HG03039 (cell line): ENCODE results near the gene AK6.
A peak's percentile ranks its signal among the peaks of the same experiment; 100 is the strongest.
"Not testable (repeated sequence)": the region's sequence is repeated elsewhere in the genome, so short reads cannot be mapped to it uniquely, and the experiment has no call there.

Experiments
- ATAC-seq: cut with Tn5 transposase; IDR thresholded peaks from one replicate; pipeline ENCODE4 v1.9.1; 2021; ENCODE audit warnings: mild to moderate bottlenecking, moderate library complexity; ENCODE audit not compliant: unreplicated experiment

Gene AK6

DNA sequence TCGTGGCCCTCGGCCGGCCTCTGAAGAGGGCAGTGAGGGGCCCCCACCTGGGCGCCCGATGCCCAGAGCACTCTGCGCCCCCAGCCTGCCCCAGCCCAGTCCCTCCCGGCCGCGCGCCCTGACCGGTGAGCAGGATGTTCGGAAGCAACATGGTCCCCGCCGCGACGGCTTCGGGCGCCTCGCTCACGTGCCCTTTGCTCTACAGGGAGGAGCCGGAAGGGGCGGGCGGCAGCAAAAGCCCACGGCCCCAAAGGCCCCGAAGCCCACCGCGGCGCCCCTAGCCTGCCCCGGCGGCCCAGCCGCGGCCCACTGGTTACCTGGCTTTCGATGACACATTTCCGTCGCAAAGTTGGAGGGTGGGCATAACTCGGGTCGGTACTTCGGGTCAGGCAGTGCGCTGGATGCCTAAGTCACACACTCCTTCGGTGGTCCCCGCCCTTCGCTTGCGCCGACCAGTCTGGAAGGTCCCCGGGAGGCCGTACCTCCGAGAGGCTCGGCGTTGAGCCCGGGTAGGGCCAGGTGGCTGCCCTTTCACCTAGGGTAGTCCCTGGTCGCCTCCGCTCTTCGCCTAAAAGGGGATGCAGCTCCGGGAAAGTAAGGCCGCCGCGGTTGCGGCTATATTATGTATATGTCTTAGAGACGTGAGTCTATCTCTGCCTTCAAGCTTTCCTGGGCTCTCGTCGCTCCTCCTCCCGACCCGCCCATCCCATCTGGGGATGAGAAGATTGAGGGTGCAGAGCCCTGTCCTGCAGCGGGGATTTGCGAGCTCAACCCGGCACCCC lies at the start of gene AK6, which contains the start of the genes RAD17 and TAF9:
Gene AK6 (minus strand): TSS at position 181 of the 782 bp plus-strand sequence. CDS start 30 bp downstream, at position 151.
Gene RAD17 (plus strand): TSS at position 479 of the 782 bp plus-strand sequence. CDS start 2,391 bp downstream, outside the sequence.
Gene TAF9 (minus strand): TSS at position 181 of the 782 bp plus-strand sequence. CDS start 3,783 bp downstream, outside the sequence.
- ATAC-seq: peak; percentile 87

GRCh38 chr5:69418554-69418953 lies 49.2 kb upstream of the AK6 start:
- no peak for ATAC-seq

DNA sequence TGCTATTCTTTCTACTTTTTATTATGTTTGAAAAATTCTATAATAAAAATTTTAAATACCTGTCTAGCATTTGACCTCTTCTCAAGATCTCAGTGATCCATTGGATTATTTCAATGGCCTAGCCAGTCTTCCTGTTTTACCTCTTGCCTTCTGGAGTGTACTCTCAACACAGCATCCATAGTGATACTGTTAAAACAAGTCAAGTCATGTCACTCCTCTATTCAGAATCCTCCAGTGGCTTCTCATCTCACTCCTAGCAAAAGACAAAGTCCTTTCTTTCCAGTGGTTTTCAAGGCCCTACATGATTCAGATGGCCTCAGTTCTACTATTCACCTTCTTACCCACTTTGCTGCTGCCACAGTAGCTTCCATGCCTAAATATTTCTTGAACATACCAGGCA lies 47.4 kb upstream of the AK6 start:
- no peak for ATAC-seq

DNA sequence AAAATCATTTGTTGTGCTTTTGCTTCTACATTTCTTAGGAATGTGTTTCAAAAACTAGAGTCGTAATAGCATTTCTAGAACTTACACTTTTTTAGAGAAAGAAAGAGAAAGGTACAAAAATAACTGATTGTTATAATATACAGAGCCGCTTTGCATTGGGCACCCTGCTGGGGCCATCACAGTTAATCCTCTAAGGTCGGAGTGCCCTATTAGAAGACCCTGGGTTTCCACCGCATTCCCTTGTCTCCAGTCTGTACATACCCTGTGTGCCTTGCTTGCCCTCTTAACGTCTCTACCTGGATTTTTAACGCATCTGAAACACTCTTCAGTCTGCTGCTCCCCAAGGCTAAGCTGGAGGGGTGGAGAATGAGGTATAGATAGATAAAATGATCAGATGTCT lies 46.9 kb upstream of the AK6 start:
- ATAC-seq: no peak

GRCh38 chr5:69415584-69415958 lies 46.3 kb upstream of the AK6 start:
- no peak for ATAC-seq

DNA sequence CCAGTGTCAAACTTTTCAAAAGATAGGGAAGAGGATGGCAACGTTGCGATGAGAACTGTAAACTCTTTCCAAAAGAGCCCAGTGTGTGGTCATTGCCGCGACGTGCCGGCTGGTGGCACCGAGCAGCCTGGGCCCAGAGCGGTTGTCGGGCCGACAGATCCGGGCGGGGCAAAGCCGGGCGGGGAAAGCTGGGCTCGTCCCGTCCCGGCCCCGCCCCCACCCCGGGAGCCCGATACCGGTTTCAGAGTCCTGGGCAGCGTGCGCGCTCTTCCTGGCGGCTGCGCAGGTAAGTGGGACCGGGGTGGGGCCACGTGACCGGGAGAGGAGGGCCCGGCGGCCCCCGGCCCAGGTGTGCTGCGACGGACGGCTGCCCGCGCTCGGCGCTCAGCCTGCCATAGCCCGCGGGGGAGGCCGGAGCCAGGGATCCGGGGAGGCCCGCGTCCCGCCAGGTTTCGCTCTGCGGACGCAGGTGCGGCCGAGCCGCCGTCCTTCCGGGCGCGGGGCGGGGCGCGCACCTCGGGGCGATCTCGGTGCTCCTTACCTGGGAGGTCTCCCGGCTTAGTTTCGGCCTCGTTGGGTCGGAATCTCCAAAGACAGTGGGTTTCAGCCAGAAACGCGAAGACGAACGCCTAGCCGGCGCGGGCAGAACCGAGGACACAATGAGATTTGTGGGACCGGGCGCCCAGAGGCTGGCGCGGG lies 45.7 kb upstream of the AK6 start, which contains the start of gene MARVELD2:
Gene MARVELD2 (plus strand): TSS at position 232 of the 699 bp plus-strand sequence. CDS start 4,270 bp downstream, outside the sequence.
- peak; percentile 70 for ATAC-seq

DNA sequence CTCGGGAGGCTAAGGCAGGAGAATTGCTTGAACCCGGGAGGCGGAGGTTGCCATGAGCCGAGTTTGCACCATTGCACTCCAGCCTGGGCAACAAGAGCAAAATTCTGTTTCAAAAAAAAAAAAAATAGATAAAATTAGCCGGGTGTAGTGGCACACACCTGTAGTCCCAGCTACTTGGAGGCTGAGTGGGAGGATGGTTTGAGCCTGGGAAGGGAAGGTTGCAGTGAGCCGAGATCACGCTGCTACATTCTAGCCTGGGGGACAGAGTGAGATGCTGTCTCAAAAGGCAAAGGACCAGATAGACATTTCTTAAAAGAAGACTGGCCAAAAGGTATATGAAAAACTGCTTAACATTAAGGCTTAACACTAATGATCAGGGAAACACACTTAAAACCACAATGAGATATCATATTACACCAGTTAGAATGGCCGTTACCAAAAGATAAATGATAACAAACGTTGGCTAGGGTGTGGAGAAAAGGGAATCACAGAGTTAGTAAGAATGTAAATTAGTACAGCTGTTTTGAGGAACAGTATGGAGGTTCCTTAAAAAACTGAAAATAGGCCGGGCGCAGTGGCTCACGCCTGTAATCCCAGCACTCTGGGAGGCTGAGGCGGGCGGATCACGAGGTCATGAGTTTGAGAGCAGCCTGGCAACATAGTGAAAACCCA lies 35.5 kb upstream of the AK6 start:
- no peak for ATAC-seq

DNA sequence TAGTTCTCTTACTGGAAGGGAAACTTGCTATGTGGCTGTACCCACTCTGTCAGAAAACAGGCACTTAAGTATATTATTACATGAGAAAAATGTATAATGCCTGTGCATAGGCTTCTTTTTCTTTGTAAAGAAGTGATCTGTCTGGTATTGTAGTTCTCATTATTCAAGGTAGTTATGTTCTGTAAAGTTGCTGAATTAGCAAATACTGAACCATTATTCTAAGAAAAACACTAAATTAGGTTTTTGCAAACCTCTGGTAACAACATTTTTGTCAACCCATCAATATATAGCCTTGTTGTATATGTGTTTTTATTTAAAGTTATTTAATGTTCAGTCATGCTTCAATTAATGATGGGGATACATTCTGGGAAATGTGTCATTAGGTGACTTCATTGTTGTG lies 9.1 kb upstream of the AK6 start:
- ATAC-seq: no peak

DNA sequence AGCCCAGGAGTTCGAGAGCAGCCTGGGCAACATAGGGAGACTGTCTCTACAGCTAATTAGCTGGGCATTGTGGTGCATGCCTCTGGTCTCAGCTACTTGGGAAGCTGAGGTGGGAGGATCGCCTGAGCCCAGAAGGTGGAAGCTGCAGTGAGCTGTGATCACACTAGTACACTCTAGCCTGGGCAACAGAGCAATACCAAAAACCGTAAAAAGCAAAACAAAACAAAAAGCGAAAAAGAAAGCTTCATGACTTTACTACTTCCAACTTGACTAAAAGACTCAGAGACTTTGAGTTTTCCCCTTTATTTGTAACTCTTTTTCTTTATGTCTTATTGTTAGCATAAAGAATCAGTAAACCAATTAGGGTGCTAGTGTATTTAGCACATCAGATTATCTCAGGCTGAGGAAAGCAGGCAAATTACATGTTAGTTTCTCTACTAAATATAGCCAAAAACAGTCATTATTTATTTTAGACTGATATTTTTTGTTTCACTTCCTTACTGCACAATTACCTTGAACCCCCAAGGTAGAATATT lies 5.7 kb upstream of the AK6 start:
- peak; percentile 47 for ATAC-seq

DNA sequence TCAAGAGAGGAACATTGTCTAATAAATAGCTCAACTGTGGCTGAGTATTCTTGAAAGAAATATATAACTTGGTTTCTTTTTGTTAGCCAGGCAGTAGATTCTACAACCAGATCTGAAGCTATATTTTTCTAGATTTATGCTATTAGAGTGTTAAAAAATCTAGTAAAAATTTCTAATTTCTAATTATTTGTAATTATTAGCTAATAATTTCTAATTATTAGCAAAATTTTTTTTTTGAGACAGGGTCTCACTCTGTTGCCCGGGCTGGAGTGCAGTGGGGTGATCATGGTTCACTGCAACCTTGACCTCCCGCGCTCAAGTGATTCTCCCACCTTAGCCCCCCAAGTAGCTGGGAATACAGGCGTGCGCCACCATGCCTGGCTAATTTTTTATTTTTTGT lies 3.1 kb upstream of the AK6 start:
- ATAC-seq: no peak

DNA sequence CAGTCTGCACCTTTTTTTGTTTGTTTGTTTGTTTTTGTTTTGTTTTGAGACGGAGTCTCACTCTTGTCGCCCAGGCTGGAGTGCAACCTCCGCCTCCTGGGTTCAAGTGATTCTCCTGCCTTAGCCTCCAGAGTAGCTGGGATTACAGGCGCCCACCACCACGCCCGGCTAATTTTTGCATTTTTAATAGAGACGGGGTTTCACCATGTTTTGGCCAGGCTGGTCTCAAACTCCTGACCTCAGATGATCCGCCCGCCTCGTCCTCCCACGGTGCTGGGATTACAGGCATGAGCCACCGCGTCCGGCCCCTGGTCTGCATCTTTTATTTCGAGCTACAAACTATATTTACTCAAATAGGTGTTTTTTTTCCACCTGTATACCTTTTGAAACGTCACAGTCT lies 1.0 kb upstream of the AK6 start:
- not testable (repeated sequence) for ATAC-seq

DNA sequence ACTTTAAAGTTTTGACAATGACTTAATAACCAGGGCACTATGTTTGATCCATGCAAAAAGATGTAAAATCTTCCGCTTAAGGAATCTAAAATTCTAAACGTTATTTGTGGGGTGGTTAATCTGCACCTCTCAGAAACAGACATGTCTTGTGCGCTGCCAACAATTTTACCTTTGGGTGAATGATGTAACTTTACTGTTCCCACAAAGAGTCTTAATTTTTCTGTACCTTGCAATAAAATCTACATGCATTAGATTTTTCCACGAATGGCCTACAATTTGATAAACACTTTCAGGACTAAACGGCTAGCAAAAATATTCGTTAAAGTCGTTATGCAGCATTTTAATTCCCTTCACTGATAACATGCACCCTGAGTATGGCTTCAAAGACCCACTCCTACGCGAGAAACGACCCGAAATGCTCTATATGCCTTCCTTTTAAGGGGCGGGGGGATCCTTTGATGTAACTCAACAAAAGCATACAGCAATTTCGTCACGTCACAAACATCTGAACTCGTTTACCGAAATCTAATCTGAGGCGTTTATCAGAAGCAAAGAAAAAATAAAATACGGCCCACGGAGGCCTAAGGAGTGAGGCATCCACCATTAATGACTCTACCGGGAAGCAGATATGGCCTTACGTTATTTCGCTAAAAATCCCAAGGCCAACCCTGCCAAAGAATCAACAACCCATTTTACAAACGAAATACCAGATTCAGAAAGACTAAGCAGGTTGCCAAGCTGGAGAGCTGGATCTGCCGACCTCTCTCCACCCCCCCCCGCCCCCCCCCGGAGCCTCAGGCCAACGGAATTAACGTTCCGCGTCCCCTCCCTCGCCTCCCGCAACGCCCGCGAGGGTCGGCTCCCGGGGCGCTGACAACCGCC lies 621 bp downstream of the AK6 start:
- ATAC-seq: no peak

DNA sequence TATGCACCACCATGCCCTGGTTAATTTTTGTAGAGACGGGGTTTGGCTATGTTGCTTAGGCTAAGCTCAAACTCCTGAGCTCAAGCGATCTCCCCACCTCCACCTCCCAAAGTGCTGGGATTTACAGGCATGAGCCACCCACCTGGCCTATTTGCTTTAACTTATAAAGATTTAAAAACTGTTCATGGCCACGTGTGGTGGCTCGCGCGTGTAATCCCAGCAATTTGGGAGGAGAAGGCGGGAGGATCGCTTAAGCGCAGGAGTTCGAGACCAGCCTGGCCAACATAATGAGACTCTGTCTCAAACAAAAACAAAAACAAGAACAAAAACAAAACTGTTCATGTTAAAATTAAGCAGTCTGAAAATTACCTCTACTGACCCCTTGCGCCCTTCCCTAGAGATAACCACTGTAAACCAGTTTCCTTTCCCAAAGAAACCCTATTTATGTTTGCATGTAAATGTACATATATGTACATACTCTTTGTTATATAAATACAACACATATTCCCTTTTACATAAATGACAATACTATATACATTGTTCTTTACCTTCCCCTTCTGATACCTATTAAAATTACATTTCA lies 1.5 kb downstream of the AK6 start:
- no peak for ATAC-seq

GRCh38 chr5:69364850-69365249 lies 4.5 kb downstream of the AK6 start:
- ATAC-seq: no peak

DNA sequence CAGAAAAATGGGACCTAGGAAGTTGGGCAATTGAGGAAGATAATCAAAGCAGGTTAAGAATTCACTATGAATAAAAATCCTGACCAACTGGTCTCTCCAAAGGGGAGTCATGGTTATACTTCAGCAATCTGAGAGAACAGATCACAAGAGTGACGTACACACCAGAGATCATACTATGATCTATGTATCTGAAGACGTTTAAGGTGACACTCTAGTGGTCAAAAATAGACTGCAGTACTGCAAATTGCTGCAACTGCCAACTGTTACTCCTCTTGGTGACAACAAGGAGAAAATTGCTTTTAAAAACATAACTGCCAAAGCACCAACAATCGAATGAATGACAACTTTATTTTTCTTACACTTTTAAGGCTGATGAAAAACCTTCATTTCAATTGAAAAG lies 4.9 kb downstream of the AK6 start:
- ATAC-seq: no peak

GRCh38 chr5:69360442-69360841 lies 8.9 kb downstream of the AK6 start:
- no peak for ATAC-seq

DNA sequence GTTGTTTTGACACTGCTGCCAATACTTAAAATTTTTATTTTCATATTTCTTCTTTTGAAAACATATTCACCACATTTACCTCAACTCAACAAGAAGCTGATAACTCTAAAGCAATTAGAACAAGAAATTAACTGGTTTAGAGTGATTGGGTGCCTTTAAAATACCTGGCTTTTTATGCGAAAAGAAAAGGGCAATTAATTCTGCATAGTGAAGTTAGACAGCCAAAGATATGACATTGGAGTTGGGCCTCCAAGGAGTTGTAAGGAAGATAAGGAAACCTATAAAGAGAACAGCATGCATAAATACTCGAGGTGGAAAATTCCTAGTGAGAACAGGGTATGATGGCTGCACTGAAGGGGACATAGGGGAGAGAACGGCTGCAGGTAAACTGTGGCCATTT lies 9.6 kb downstream of the AK6 start:
- no peak for ATAC-seq

DNA sequence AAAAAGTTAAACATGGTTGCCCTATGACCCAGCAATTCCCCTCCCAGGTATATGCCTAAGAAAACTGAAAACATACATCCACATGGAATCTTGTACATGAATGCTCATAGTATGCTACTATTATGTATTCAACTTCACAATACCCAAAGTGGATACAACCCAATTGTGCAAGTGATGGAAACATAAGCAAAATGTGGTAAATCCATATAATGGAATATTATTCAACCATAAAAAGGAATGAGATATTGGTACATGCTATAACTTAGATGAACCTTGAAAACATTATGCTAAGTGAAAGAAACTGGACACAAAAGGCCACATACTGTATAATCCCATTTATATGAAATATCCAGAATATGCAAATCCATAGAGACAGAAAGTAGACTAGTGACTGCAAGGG lies 18.7 kb downstream of the AK6 start:
- no peak for ATAC-seq

DNA sequence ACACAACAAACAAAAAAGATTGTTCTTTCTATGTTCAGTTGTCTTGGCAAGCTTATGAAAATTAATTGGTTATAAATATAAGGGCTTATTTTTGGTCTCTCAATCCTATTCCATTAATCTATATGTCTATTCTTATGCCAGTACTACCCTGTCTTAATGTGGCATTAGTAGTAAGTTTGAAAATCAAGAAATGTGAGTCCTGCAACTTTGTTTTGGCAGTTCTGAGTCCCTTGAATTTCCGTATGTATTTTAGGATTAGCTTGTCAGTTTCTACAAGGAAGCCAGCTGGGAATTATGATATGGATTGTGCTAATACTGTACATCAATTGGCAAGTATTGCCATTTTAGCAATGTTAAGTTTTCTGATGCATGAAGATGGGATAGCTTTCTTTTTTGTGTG lies 26.2 kb downstream of the AK6 start:
- no peak for ATAC-seq
